Measurements from ENCODE around the gene SP110.

- TF ChIP-seq EZH2 (IDR thresholded peaks at IDR 0.05; ENCODE audit: insufficient read depth, low read length) (no peak), CTCF (IDR thresholded peaks at IDR 0.05; ENCODE audit: insufficient read depth, low read depth, low read length) (no peak)
Measured at GRCh38 chr2:230227216-230227615, 7.4 kb upstream of the SP110 start.

Measured in astrocyte (in vitro differentiated cells and primary cell).